PC-3 (cell line): Measurements from ENCODE around the gene HSPA6.
"Not testable (repeated sequence)": the region's sequence is repeated elsewhere in the genome, so short reads cannot be mapped to it uniquely, and the experiment has no call there.

Experiments used
- CTCF ChIP-seq: fragments of 300-600 bp; sonication (generic); conservative IDR thresholded peaks from 2 replicates; pipeline ENCODE4 v1.5.1; 2017; ENCODE audit warnings: antibody characterized with exemption, low read depth, mild to moderate bottlenecking, low read length
- EZH2 ChIP-seq: fragments of 300-600 bp; sonication (generic); IDR thresholded peaks from one replicate; pipeline ENCODE4 v1.6.1; 2017; ENCODE audit warnings: antibody characterized with exemption, mild to moderate bottlenecking, low read length; ENCODE audit not compliant: unreplicated experiment
- EZH2phosphoT487 ChIP-seq: fragments of 300-600 bp; sonication (generic); IDR thresholded peaks from 2 replicates; pipeline ENCODE4 v1.6.1; 2018; ENCODE audit warnings: mild to moderate bottlenecking, antibody characterized with exemption, low read length, borderline replicate concordance

- not testable (repeated sequence) for TF ChIP-seq CTCF, EZH2phosphoT487, EZH2
Measured at GRCh38 chr1:161542091-161542559, 17.8 kb downstream of the HSPA6 start.
